SU-DHL-6 (cell line): ENCODE measurements around the gene RNU6-7.

ENCODE experiments used
- CTCF ChIP-seq: fragments of 200-600 bp; sonication (generic); IDR thresholded peaks from one replicate; pipeline ENCODE4 v1.5.1; 2017; ENCODE audit warnings: antibody characterized with exemption, mild to moderate bottlenecking, low read length, moderate library complexity; ENCODE audit not compliant: insufficient read depth, poor library complexity, severe bottlenecking
- EZH2phosphoT487 ChIP-seq: fragments of 200-600 bp; sonication (generic), shearing (Covaris generic); conservative IDR thresholded peaks from 2 replicates; pipeline ENCODE4 v1.6.1; 2018; ENCODE audit warnings: mild to moderate bottlenecking, antibody characterized with exemption, low read length, moderate library complexity, mixed read lengths

- TF ChIP-seq EZH2phosphoT487, result no peak
- no peak for TF ChIP-seq CTCF
Measured at GRCh38 chr14:32166029-32166428, 35.8 kb upstream of the RNU6-7 start.
